HS-27A (cell line): ENCODE measurements around the gene CAPZB.

Experiments used
- DNase-seq: peaks from one replicate; pipeline ENCODE4 v3.0.0-alpha.2; 2012; ENCODE audit warnings: low read depth, missing footprints

CAPZB gene

DNA sequence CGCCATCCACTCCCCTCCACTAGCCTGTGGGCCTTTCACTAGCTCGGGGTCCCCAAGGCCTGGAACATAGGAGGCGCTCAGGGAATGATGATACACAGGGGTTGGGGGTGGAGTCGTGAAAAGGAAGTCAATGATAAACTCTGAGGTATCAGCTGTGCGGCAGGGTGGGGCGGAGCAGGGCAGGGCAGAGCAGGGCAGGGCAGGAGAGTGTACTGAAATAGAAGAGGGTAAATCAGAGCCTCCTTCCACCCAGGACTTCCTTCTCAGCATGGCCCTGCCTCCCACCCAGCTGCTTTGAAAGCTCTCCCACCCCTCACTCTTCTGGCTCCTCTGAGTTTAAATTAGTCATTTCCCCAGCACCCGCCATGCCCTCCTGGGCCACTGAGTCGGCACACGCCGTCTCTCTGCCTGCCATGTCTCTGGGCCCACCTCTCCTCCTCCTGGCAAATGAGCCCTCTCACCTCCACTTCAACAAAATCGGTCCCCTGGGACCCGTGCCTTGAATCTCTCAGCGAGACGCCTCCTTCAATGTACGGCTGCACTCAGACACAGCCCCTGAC lies 16.9 kb downstream of the CAPZB start:
- DNase-seq = no peak

DNA sequence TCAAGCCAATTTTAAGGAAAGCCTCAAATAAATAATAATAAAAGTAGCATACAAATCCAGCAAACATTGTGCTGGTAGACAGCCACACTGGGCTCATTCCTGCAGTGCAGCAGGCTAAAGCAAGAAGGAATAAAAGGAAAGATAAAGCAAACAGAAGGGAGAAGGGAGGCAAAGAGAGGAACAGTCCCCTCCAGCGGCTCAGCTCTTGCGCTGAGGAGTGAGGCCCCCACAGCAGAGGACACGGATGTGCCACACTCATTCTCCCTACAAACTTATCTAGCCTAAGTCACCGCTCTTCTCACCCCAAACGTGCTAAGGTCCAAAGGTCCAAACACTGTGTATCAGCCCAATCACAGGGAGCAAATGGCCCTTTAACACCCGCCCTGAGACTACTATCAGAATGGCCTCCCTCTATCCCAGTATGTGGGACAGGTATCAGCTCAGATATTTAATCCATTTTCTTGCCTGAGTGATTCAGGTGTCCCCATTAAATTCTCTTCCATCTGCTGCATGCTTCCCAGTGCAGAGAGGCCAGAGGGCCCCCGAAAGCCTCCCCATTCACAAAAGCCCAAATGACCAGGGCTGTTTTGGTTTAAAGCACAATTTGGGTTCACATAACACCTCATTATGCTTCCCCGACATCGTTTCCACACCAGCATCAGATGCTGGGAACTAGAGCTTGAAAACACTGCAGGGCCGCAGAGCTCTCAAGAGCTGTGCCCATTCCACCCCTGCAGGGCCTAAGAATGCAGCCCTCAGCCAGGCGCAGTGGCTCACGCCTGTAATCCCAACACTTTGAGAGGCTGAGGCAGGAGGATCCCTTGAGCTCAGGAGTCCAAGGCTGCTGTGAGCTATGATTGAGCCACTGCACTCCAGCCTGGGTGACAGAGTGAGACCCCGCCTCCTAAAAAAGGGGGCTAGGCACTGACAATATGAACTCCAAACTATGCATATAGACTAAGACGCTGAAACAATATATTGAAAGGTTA lies 17.8 kb downstream of the CAPZB start:
- DNase-seq = no peak

DNA sequence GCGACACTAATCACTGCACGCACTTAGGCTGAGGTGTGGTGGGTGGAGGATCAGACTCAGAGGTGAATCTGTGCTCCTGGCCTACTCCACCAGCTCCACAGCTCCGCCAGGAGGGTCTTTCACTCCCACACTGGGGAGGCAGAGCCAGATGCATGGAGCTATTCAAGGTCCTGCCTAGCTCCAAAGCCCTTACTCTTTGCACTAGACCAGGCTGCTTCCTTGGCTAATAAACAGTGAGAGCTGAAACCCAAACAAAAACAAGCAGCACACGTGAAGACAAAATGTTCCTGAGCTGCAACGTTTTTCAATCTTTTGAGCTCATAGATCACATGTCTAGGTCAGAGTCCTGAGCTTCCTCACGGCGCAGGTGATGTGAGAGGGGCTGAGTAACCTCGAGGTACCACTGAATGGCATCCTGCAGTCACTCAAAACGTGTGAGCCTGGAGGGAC lies 19.2 kb downstream of the CAPZB start:
- no peak for DNase-seq

DNA sequence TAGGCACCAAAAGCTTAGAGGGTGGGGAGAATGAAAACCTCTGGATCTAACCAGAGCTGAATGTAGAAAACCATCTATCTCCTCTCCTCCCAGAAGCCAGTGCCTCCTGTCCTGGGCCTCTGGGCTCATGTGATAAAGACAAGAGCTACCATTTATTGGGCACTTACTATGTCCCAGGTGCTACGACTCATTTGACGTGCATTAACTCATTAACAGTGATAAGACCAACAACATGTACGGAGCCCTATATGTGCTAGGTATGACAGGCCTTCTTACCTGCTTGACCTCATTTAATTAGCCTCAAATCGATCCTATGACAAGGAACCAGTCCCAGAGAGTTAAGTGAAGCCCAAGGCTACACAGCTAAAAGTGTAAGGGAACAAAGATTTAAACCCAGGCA lies 19.7 kb downstream of the CAPZB start:
- DNase-seq = no peak

DNA sequence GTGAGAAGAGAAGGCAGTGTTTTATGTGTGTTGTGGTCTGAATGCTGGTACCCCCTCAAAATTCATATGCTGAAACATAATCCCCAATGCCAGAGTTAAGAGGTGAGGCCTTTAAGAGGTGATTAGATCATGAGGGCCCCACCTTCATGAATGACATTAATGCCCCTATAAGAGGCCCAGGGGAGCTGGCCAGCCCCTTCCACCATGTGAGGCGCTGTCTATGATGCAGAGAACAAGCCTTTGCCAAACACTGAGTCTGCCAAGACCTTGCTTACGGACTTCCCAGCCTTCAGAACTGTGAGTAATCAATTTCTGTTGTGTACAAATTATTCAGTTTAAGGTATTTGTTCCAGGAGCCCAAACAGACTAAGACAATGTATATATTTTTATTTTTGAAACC lies 20.2 kb downstream of the CAPZB start:
- DNase-seq = no peak

DNA sequence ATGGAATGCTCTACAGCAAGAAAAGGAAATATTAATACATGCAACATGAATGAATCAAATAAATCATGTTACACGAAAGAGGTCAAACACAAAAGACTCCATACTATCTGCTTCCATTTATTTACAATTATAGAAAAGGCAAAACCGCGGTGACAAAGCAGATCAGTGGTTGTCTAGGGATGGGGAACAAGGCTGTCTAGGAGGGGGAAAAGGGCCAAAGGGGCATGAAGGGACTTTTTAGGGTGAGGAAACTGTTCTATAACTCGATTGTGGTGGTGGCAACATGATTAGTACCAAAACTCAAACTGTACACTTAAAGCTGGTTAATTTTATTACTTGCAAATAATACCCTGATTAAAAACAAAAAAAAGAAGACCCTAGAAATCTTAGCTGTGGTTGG lies 20.6 kb downstream of the CAPZB start:
- DNase-seq = no peak

DNA sequence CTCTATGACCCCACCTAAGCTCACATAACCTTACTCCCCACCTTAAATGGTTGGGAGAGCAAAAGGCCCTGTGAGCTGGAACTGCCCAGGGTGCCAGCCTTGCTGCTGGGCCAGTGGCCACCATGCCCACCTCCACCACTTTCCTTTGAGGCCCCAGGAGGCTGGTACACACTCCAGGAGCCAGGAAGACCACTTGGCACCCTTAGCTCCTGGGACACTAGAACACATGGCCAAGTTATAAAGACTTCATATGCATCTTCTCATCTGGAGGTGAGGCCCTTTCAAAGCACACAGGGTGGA lies 21.9 kb downstream of the CAPZB start:
- DNase-seq = no peak

DNA sequence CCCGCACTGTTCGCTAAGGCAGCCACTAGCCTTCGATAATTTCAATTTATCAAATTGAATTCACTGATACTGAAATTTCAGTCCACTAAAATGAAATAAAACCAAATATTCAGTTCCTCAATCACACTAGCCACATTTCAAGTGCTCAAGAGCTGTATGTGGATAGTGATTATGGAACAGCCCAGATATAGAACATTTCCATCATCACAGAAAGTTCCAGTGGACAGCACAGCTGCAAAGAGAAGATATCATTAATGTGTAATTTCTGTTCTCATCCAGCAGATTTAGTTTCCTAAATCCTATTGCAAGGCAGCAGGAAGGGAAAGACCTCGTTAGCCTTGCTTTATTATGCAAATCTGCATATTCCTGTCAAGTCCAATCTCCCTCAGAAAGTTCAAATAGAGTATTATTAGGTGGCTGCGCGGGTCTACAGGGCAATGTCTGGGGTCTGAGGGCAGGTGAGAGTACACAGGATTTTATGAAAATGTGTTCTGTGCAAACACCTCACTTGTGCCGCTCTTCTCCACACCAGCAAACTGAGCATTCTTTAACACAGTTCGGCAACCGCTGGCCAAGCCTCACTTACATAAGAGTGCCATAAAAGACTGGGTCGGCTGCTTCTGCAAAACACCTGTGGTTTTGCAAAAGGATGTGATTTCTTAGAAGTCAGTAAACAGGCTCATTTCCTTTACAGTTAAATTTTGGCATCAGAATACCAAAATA lies 22.4 kb downstream of the CAPZB start:
- DNase-seq = no peak

DNA sequence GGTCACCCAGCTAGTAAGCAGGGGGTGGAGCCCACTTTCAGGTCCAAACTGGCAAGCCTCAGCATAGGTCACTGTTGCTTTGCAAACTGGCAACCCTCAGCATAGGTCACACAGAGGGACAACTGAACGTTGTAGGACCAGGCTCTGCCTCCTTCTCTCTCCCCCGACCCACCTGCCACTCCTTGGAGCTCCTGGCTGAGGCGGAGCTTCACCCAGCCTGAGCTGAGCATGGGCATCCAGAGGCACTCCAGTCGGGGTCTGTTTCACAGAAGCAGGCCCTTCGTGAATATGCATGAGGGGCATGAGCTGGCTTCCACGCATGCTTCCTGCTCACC lies 24.2 kb downstream of the CAPZB start:
- DNase-seq = no peak

DNA sequence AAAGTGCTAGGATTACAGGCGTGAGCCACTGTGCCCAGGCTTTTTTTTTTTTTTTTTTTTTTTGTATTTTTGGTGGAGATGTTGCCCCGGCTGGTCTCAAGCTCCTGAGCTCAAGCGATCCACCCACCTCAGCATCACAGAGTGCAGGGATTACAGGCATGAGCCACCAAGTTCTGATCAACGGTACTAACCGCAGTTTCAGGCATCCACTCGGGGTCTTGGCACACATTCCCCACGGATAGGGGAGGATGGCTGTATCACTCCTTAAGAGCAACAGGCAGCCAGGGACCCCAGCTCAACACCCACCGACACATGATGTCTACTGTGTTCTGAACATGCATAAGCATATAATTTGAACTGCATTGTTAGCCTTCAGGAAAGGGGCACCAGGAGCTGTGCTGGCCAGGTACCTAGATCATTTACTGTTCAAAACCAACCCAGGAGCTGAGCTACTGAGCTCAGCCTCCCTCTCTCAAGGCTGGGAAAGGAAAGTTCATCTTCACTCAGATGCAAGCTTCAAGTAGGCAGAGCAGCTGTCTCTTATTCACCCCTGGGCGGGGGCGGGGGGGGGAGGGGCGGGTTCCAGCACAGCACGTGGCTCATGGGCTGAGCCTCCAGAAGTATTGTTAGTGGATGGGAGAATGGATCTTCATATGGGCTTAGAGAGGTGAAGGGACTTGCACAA lies 24.7 kb downstream of the CAPZB start:
- DNase-seq = no peak

DNA sequence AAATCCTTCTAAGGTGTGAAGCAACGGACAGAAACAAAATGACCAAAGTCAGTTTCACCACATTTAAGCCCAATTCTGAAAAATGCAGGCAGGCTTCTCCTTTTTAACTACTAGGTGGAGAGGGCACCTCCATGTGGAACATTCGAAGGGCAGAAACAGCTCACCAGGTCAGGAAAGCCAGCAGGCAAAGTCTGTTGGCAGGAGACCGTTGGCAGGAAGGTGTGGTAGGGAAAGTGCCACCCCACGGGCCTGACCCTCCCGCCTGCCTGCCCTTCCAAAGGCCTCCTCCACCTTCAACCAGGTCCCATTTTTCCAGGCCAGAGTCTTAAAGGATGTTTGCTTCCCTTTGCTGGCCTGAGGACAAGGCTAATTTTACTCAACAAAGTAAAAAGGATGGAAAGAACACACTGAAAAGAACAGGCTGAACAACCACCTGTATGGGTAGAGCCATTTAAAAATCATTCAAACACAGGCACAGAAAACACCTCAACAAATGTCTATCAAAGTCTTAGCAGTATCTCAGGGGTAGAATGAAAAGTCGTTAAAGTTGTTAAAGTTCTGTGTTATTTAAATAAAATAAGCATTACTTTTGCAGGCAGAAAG lies 26.4 kb downstream of the CAPZB start:
- DNase-seq = no peak

DNA sequence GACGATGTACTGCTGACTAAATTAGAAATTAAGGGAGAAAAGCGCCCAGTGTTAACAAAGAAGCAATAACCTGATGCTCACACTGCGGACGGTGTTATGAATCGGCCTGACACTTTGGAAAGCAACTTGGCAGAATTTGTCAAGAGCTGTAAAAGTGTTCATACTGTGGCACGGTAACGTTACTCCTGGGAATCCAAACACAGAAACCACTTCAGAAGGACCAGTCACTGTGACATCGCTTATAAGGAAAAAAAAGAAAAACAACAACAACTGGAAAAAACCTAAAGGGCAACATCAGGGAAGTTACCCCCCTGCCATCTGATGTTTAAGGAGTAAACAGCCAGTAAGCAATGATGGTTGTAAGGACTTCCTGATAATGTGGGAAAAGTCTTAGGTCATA lies 27.7 kb downstream of the CAPZB start:
- no peak for DNase-seq

DNA sequence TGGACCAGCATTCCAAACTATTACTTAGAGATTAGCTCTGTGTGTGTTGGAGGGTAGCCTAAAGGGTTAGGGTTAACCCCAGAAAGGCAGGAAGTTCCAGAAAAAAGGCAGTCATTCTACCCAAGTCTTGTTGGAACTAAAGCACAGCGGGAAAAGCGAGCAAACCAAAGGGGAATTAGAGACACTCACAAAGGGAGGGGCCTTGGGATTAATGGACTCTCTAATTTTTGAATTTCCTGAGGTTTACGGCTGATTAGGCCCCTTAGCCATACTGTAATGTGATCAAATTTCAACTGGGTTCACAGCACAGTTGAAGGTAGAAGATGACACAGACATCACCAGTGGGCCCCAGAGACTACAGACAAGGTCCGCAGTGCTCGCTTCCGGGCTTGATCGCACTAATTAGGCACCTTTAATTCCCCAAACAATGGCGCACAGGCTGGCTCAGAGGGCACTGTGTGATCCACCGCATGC lies 28.3 kb downstream of the CAPZB start:
- DNase-seq = no peak

DNA sequence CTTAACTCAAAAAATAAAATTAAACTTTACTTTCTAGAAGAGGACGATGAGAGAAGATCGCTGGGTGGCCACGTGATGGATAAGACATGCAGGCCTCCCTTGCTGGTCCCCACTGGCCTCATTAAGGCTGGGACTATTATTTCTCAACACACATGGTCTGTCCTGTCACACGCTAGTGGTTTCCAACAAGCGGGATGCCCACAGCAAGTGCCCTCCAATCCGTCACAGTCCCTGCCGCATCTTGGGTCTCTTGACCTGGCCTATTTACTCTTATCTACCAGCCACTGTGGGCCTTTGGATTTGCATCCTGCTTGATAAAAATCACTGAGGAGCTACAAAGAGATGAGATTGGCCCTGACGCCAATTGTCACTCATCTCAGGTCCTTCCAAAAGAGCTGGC lies 30.0 kb downstream of the CAPZB start:
- DNase-seq = no peak

DNA sequence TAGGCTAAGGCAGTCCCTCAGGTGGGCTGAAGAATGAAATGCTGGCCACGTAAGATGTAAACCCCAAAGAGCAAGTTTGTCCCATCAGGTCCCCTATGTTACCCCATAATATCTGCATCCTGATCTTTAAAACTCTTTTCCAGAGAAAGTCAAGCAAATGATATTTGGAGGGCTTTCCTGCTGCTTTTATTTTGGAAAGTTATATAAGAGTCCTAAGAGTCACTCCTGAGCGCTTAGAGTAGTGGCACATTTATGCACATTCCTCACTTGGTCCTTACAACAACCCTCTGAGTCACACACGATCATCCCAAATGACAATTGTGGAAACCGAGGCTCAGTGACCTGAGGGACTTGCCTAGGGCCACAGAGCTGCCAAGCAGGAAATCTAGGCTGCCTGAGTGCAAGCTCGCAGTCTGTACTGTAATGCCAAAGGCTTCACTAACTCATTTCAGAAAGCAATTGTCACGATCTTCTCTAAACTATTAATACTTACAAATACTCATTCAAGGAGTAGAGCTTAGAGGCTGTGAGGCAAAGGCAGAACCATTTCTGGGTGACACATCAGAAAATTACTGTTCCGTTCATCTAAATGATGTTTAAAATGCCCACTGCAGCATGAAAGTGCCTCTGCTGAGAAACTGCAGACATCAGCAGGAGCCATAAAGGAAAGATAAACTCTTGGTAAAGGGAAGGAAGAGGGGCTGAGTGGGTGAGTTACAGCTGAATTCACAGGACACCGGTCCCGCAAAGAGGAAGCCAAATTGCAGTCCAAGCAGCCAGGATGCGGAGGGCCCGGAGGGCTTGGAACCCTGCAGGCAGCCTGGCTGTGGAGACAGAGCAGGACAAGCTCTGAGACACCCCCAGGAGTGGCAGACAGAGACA lies 30.8 kb downstream of the CAPZB start:
- no peak for DNase-seq

DNA sequence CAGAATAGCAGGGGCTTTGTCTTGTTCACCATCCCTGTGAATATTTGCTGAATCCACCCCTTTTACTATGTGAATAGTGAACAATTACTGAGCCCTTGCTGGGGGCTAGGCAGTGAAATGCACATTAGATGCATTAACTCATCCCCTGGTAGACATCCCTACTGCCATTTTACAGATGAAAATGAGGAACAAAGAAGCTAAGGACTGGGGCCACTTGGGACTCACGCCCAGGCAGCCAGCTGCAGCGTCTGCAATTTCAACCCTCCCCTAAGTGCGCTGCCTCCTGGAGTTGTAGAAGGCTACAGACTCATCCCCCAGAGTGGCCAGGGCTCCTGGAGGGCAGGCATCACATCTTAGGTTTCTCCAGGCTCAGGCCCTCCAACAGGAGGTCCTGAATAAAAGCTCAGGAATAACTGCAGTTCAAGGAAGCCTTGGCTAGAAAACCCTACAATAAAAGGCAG lies 31.6 kb downstream of the CAPZB start:
- no peak for DNase-seq

DNA sequence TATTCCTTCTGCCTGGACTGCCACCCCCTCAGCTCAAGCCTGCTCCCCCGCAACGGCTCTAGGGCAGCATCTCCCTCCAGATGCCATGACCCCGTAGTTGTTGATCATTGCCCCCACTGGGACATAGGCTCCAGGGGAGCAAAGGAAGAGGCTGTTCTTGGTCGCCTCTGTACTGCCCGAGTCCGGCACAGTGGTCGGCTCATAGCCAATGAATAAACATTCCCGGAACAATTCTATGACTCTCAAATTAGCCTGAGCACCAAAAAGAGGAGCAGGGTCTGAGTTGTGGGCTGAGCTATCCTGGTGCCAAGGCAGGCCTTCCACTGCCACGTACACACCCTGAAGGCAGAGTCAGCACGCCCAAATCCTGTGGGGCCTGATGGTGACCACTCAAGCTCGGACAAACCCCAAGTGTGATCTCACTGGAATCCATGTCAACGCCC lies 33.1 kb downstream of the CAPZB start:
- peak; percentile 48 for DNase-seq

DNA sequence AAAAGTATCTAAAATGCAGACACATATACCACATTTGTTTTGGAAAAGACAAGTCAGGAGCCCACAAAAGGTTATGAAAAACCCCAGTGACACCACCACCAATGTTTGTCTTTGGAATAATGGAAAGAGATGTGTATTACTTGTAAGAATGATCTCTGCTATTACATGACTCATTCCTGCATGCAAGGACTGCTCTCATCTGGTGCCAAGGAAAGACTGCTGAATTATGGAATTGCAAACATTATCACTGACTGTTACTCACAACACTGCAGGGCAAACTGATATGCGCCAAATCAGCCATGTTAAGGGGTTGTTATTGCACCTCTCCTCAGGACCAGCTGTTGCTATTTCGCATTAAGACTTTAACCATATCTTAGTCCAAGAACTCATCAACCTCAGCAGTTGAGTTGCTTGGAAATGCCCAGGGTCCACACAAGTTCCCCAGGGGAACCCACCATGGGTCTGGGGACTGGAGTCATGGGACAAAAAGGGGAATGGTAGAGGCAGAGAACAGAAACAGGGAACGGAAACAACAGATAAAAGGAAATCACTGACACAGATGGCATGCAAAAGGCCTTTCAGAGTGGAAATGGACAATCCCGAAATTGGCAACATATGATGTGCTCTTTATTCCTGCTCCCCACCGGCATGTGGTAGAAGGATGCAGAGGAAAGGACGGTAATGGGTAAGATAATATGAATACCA lies 34.4 kb downstream of the CAPZB start:
- peak; percentile 78 for DNase-seq

DNA sequence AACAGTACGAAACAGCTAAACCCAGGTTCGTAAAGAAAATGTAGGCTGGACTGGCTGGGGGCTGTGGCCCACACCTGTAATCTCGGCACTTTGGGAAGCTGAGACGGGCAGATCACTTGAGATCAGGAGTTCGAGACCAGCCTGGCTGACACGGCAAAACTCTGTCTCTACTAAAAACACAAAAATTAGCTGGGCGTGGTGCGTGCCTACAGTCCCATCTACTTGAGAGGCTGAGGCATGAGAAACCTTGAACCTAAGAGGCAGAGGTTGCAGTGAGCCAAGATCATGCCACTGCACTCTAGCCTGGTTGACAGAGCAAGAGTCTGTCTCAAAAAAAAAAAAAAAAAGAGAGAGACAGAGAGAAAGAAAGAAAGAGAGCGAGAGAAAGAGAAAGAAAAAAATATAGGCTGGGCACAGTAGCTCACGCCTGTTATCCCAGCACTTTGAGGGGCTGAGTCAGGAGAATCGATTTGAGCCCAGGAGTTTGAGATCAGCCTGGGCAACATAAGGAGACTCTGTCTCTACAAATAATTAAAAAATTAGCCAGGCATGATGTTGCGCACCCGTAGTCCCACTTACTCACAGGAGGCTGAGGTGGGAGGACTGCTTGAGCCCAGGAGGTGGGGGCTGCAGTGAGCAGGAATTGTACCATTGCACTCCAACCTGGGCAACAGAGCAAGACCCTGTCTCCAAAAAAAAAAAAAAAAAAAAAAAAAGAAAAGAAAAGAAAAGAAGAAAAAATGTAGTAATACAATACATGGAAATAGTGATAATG lies 35.7 kb downstream of the CAPZB start:
- no peak for DNase-seq
